K562 (cell line): ENCODE data around the gene FADD. TPM values are rescaled to one million over a fixed set of nuclear protein-coding genes. Genes with fewer than 3 reads are reported as not detected.
A peak's percentile ranks its signal among the peaks of the same experiment; 100 is the strongest.

ENCODE experiments used
- DMBX1 ChIP-seq: fragments of 250-450 bp; sonication (Bioruptor Pico); IDR thresholded peaks from 2 replicates; pipeline ENCODE4 v1.8.0; 2022; ENCODE audit warnings: inconsistent platforms, mild to moderate bottlenecking, moderate library complexity, borderline replicate concordance
- E2F6 ChIP-seq, 2 experiments: IDR thresholded peaks; 2 replicates each; pipeline ENCODE4 v1.6.1; 2011; ENCODE audit warnings: borderline replicate concordance in 1 of 2, control low read depth in 1 of 2, low read depth in 1 of 2, low read length in 1 of 2, mild to moderate bottlenecking in 1 of 2, mixed read lengths in 1 of 2, moderate library complexity in 1 of 2; ENCODE audit not compliant: insufficient read depth in 1 of 2, insufficient read length in 1 of 2, poor library complexity in 1 of 2, severe bottlenecking in 1 of 2; ENCODE audit errors: extremely low read depth in 1 of 2
- FOXA1 ChIP-seq: fragments of 450-650 bp; IDR thresholded peaks from 2 replicates; pipeline ENCODE4 v1.6.1; 2016; ENCODE audit warnings: mild to moderate bottlenecking, borderline replicate concordance
- FOXJ2 ChIP-seq: fragments of 200-800 bp; sonication (Bioruptor generic); IDR thresholded peaks from 2 replicates; pipeline ENCODE4 v1.6.1; 2016; ENCODE audit warnings: missing genetic modification characterization, missing compliant biosample characterization
- FOXP1 ChIP-seq: sonication (generic); formaldehyde crosslinking; IDR thresholded peaks from 2 replicates; pipeline ENCODE4 v1.8.0; 2022; ENCODE audit warnings: mild to moderate bottlenecking, missing genetic modification reagents
- MCM7 ChIP-seq, 2 experiments: fragments of 450-650 bp; IDR thresholded peaks; 2 replicates each; pipeline ENCODE4 v1.6.1; 2016 to 2018
- MTA3 ChIP-seq: fragments of 450-650 bp; formaldehyde crosslinking; IDR thresholded peaks from 2 replicates; pipeline ENCODE4 v1.6.1; 2017; ENCODE audit warnings: mild to moderate bottlenecking, borderline replicate concordance
- NFXL1 ChIP-seq: fragments of 450-650 bp; formaldehyde crosslinking; IDR thresholded peaks from 2 replicates; pipeline ENCODE4 v1.4.0; 2021; ENCODE audit warnings: mild to moderate bottlenecking
- SIN3B ChIP-seq: fragments of 450-650 bp; IDR thresholded peaks from 2 replicates; pipeline ENCODE4 v1.6.1; 2017; ENCODE audit warnings: low read depth, mild to moderate bottlenecking, moderate library complexity
- STAG1 ChIP-seq: sonication (generic); formaldehyde crosslinking; IDR thresholded peaks from 2 replicates; pipeline ENCODE4 v1.5.0; 2020; ENCODE audit warnings: missing genetic modification reagents, borderline replicate concordance
- ZNF140 ChIP-seq: fragments of 250-450 bp; sonication (Bioruptor Pico); IDR thresholded peaks from 2 replicates; pipeline ENCODE4 v1.8.0; 2021; ENCODE audit warnings: moderate library complexity, mild to moderate bottlenecking, inconsistent platforms
- ZNF253 ChIP-seq: fragments of 250-450 bp; sonication (Bioruptor Pico); conservative IDR thresholded peaks from 2 replicates; pipeline ENCODE4 v1.6.1; 2021; ENCODE audit warnings: mild to moderate bottlenecking
- ZNF41 ChIP-seq: fragments of 250-450 bp; sonication (Bioruptor Pico); conservative IDR thresholded peaks from 2 replicates; pipeline ENCODE4 v1.4.0; 2020; ENCODE audit warnings: mild to moderate bottlenecking
- ZNF668 ChIP-seq: fragments of 250-450 bp; sonication (Bioruptor Pico); IDR thresholded peaks from 2 replicates; pipeline ENCODE4 v1.8.0; 2022; ENCODE audit warnings: mild to moderate bottlenecking, inconsistent platforms
- ZSCAN32 ChIP-seq: fragments of 450-650 bp; formaldehyde crosslinking; IDR thresholded peaks from 2 replicates; pipeline ENCODE4 v1.4.0; 2020; ENCODE audit warnings: mild to moderate bottlenecking, moderate library complexity
- polyA plus RNA-seq, 8 experiments: library from polyadenylated mRNA; depleted of rRNA in 4 of 8; stranded (reverse) in 5 of 8; unstranded in 3 of 8; fragments of >200 nt; fragmentation: Nextera tagmentation in 2 of 8; fragmentation: Illumina TruSeq in 1 of 8; extraction: Ambion mirVana in 2 of 8; extraction: Trizol in 1 of 8; gene quantifications; 2 replicates each; pipeline versions ENCODE4 v1.2.1 to v1.2.3, GENCODE V29; 2011 to 2014; ENCODE audit warnings: inconsistent platforms in 1 of 8, missing spikeins in 1 of 8
- total RNA-seq, 7 experiments: library from RNA; depleted of rRNA in 6 of 7; stranded (reverse); fragments of >200 nt in 6 of 7; fragmentation: Illumina TruSeq in 2 of 7; extraction: Trizol in 2 of 7; gene quantifications; 2 replicates each; pipeline versions ENCODE4 v1.2.1 to v1.2.3, GENCODE V29; 2011 to 2021; ENCODE audit warnings: low replicate concordance in 1 of 7
- TF ChIP-seq, protein P1 (sequence below): IDR thresholded peaks from 2 replicates; pipeline ENCODE4 v1.6.1; 2011; ENCODE audit not compliant: insufficient read length; ENCODE audit errors: extremely low read depth
- TF ChIP-seq, protein P2 (sequence below): sonication (generic); formaldehyde crosslinking; IDR thresholded peaks from 2 replicates; pipeline ENCODE4 v1.8.1; 2023; ENCODE audit warnings: missing genetic modification reagents, mild to moderate bottlenecking, borderline replicate concordance
- TF ChIP-seq, protein P3 (sequence below): sonication (generic); formaldehyde crosslinking; IDR thresholded peaks from 2 replicates; pipeline ENCODE4 v1.8.0; 2022; ENCODE audit warnings: mild to moderate bottlenecking, missing genetic modification reagents, borderline replicate concordance

Gene FADD
- total and polyA plus RNA-seq, 9 of the 15 experiments (the other 6 are each of a cell fraction or from before 2014, with no cell fraction given), result 0.29 to 26.9 (median 20.4) TPM

- TF ChIP-seq E2F6 (IDR thresholded peaks at IDR 0.05; ENCODE audit: borderline replicate concordance in 1 of 2, extremely low read depth in 1 of 2, insufficient read depth in 1 of 2, insufficient read length in 1 of 2, low read depth in 1 of 2, low read length in 1 of 2, poor library complexity in 1 of 2, severe bottlenecking in 1 of 2) (peak; percentile 9 to 55), SIN3B (peak; percentile 34; the same call in 1 of the 2 replicates), FOXJ2 (tag) (no peak), ZNF668 (no peak), MCM7 (IDR thresholded peaks at IDR 0.05) (no peak), ZNF41 (no peak), ZSCAN32 (CRISPR knock-in tag) (no peak), STAG1 (no peak), FOXA1 (no peak), NFXL1 (CRISPR knock-in tag) (no peak), MTA3 (0 out of 2 replicates have a peak, but pooled peaks have one; percentile 17), ZNF140 (CRISPR knock-in tag) (no peak), FOXP1 (CRISPR knock-in tag) (peak; percentile 16; the same call in 1 of the 2 replicates), DMBX1 (0 out of 2 replicates have a peak, but pooled peaks have one; percentile 10), ZNF253 (CRISPR knock-in tag) (no peak)
- TF ChIP-seq, protein P1, sequence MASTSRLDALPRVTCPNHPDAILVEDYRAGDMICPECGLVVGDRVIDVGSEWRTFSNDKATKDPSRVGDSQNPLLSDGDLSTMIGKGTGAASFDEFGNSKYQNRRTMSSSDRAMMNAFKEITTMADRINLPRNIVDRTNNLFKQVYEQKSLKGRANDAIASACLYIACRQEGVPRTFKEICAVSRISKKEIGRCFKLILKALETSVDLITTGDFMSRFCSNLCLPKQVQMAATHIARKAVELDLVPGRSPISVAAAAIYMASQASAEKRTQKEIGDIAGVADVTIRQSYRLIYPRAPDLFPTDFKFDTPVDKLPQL, result no peak
- TF ChIP-seq, protein P2, sequence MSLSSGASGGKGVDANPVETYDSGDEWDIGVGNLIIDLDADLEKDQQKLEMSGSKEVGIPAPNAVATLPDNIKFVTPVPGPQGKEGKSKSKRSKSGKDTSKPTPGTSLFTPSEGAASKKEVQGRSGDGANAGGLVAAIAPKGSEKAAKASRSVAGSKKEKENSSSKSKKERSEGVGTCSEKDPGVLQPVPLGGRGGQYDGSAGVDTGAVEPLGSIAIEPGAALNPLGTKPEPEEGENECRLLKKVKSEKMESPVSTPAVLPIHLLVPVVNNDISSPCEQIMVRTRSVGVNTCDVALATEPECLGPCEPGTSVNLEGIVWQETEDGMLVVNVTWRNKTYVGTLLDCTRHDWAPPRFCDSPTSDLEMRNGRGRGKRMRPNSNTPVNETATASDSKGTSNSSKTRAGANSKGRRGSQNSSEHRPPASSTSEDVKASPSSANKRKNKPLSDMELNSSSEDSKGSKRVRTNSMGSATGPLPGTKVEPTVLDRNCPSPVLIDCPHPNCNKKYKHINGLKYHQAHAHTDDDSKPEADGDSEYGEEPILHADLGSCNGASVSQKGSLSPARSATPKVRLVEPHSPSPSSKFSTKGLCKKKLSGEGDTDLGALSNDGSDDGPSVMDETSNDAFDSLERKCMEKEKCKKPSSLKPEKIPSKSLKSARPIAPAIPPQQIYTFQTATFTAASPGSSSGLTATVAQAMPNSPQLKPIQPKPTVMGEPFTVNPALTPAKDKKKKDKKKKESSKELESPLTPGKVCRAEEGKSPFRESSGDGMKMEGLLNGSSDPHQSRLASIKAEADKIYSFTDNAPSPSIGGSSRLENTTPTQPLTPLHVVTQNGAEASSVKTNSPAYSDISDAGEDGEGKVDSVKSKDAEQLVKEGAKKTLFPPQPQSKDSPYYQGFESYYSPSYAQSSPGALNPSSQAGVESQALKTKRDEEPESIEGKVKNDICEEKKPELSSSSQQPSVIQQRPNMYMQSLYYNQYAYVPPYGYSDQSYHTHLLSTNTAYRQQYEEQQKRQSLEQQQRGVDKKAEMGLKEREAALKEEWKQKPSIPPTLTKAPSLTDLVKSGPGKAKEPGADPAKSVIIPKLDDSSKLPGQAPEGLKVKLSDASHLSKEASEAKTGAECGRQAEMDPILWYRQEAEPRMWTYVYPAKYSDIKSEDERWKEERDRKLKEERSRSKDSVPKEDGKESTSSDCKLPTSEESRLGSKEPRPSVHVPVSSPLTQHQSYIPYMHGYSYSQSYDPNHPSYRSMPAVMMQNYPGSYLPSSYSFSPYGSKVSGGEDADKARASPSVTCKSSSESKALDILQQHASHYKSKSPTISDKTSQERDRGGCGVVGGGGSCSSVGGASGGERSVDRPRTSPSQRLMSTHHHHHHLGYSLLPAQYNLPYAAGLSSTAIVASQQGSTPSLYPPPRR (CRISPR knock-in tag), result no peak
- TF ChIP-seq, protein P3, sequence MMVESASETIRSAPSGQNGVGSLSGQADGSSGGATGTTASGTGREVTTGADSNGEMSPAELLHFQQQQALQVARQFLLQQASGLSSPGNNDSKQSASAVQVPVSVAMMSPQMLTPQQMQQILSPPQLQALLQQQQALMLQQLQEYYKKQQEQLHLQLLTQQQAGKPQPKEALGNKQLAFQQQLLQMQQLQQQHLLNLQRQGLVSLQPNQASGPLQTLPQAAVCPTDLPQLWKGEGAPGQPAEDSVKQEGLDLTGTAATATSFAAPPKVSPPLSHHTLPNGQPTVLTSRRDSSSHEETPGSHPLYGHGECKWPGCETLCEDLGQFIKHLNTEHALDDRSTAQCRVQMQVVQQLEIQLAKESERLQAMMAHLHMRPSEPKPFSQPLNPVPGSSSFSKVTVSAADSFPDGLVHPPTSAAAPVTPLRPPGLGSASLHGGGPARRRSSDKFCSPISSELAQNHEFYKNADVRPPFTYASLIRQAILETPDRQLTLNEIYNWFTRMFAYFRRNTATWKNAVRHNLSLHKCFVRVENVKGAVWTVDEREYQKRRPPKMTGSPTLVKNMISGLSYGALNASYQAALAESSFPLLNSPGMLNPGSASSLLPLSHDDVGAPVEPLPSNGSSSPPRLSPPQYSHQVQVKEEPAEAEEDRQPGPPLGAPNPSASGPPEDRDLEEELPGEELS (CRISPR knock-in tag), result no peak
Observed at GRCh38 chr11:70202920-70203750, at the start of gene FADD (continued).
